HG02970 (cell line): ENCODE data around the gene LDB3.

Experiments
- ATAC-seq: cut with Tn5 transposase; IDR thresholded peaks from one replicate; pipeline ENCODE4 v1.9.1; 2021; ENCODE audit warnings: mild to moderate bottlenecking, moderate library complexity, moderate number of reproducible peaks; ENCODE audit not compliant: unreplicated experiment, low FRiP score

Gene LDB3

GRCh38 chr10:86650151-86650550 lies 18.2 kb upstream of the LDB3 start:
- no peak for ATAC-seq

- ATAC-seq, result no peak
These were observed 17.3 kb upstream of the LDB3 start for GRCh38 chr10:86651021-86651471.

- ATAC-seq, result no peak
These were observed 16.5 kb upstream of the LDB3 start for GRCh38 chr10:86651631-86652331.

DNA sequence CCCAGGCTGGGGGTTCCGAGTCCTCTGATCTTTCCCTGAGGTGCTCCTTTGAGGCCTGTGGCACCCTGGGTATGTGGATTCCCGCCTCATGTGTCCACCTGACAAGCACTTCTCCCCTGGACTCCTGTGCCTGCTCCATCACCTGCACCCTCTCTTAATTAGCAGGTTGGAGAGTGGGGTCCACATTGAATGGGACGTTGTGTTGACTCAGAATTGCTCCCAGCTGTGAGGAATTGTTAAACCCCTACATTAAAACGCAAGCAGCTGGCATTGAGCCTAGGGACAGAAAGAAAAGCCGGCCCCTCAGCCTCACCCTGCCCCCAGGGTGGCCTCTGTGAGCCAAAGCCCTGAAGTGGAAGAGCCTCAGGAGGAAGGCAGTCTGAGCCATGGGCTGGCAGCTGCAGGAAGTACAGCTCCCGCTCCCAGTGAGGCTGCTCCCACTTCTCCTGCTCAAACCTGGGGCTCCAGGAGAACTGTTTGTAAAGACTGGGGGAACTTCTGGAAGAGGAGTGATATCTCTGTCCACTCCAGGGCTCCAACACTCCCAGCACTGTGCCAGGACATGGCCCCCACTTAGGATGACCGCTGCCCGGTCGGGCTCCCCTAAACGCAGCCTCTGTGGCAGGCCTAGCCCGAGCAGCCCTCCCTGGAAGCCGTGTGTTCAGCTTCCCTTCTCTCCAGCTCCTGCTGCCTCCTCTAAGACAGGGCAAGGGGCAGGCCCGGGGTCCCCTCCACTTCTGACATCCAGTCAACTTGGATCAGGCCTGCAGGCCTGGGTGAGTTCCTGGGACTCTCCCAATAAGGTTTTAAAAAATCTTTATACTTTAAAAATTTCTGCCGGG lies 15.7 kb upstream of the LDB3 start:
- ATAC-seq, result no peak

DNA sequence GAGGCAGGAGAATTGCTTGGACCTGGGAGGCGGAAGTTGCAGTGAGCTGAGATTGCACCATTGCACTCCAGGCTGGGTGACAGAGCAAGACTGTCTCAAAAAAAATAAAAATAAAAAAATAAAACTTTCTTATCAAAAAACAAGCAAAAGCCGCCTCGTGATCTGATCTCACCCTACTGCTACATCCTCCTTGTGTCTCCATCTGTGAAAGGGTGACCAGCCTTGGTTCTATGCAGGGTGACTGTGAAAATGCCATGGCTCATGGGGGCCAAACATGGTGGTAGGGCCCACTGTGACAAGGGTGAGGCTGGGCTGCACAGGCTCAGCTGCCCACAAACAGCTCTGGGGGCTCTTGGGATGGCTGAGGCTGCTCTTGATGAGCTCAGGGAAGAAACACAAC lies 14.9 kb upstream of the LDB3 start:
- no peak for ATAC-seq

GRCh38 chr10:86653987-86654386 lies 14.3 kb upstream of the LDB3 start:
- no peak for ATAC-seq

DNA sequence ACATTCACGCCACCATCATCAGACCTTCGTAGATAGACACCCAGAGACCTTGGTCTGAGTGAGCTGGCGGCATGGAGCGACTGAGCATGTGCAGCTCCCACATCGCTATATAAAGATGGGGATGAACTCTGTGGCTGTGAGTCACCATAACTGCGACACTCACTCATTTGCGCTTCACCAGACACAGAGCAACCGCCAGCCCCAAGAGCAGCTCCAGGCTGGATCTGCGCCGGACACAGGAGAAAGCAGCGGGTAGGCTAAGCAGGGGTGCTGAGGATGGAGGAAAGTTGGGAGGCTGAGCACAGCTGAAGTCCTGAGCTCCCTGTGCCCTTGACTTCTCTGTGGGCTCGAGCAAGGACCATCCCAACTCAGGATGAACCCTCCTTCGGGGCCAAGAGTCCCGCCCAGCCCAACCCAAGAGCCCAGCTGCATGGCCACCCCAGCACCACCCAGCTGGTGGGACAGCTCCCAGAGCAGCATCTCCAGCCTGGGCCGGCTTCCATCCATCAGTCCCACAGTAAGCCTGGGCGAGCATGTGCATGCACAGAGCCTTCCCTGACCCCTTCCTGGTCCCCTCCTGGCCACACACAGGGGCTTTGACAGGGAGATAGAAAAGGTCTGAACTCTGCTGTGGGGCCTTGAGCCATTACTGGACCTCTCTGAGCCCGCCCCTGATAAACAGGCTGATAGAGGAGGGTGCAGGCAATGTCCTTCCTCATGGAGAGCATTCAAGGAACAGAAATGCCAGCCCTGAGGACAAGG lies 13.7 kb upstream of the LDB3 start, which contains the start of gene OPN4:
OPN4 (plus strand) TSS at position 137 of the 762 bp plus-strand sequence; CDS start at position 374, 237 bp downstream.
- no peak for ATAC-seq

- ATAC-seq, result no peak
These were observed 13.2 kb upstream of the LDB3 start for GRCh38 chr10:86655173-86655540.

DNA sequence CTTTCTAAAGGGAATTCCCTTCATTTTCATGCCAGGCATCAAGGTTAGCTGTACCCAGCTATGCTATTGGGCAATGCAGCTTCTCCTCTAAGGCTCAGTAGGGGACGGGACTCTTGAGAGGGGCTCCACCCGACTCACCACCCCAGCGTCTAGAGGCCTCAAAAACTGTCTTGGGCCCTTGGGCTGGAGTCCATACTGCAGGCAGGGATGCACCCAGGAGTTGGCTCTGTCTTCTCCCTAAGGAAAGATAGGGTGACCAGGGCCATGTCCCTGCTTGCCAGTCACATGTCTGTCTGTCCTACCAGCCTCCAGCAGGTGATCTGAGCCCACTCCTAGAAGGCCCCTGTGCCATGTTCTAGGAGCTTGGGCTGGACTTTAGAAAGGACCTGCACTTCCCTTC lies 12.7 kb upstream of the LDB3 start:
- ATAC-seq, result no peak

DNA sequence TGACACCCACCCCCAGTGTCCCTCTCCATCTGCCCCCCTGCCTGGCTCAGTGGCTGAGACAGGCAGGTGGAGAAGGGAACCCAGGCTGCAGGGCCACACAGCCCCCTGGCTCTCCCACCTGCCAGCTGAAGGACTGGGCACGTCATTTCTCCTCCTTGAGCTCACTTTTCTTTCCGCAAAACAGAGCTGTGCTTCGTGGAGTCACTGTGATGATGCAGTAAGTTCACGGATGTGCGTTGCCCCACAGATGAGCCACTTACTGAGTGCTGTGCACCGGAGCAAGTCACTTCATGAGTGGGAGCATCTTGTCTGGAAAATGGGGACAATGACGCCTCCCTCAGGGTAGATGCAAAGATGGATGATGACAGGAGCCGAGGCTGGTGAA lies 11.3 kb upstream of the LDB3 start:
- ATAC-seq, result no peak

- ATAC-seq, result no peak
These were observed 10.8 kb upstream of the LDB3 start for GRCh38 chr10:86657396-86658011.

DNA sequence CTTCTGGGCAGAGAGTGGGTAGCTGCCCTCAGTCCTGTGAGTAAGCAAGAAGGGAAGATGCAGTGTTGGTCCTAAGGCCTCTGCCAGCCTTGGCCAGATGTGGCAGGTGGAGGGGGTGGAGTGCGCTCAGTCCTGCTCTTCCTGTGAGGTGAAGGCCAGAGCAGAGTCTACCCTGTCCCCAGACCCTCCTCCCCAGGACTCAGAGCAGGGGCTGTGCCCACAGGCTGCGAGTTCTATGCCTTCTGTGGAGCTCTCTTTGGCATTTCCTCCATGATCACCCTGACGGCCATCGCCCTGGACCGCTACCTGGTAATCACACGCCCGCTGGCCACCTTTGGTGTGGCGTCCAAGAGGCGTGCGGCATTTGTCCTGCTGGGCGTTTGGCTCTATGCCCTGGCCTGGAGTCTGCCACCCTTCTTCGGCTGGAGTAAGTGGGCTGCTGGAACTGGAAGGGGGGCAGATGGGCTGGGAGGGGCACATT lies 10.0 kb upstream of the LDB3 start:
- no peak for ATAC-seq

DNA sequence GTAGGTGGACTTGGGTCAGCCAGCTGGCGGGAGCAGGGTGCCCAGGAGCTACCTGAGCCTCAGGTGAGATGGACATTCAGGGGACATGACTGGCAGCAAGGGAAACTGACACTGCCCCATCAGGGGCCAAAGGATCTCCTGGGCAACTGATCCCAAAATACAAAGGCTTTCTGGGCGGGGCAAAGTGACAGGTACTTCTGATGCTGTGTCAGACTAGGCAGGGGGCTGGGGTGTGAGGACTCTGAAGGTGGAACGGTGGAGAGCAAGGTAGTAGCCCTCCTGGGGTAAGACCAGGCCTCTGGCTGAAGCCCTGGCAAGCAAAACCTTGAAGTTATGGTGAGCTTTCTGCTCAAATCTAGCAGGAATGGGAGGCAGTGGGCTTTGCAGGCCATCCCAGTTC lies 9.6 kb upstream of the LDB3 start:
- no peak for ATAC-seq

- ATAC-seq, result no peak
These were observed 9.1 kb upstream of the LDB3 start for GRCh38 chr10:86659161-86659691.

DNA sequence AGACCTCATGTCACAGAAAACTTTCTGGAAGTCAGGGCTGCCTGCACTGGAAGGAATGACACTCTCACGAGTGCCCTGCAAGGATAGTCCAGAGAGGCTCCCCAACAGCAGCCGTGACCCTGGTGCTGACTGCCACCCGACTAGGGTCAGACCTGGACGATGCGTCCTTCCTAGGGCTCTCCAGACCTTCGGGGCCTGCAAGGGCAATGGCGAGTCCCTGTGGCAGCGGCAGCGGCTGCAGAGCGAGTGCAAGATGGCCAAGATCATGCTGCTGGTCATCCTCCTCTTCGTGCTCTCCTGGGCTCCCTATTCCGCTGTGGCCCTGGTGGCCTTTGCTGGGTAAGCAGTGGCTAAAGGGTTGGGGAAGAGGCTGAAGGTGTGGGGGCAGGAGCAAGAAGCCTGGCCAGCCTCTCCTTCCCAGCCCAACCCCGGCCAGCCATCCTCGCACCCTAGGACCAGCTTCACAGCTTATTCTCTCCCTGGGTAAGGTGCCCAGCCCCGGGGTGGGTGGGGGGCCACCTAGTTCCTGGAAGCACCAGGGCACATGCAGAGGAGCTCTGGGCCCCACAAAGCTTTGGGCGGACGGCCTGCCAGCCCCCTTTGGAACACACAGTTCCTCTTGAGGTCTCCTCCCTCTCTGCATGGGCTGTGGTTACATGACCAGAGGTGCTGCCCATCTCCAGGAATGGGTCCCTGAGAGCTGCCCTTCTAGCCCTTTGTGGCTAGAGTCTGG lies 8.4 kb upstream of the LDB3 start:
- no peak for ATAC-seq

DNA sequence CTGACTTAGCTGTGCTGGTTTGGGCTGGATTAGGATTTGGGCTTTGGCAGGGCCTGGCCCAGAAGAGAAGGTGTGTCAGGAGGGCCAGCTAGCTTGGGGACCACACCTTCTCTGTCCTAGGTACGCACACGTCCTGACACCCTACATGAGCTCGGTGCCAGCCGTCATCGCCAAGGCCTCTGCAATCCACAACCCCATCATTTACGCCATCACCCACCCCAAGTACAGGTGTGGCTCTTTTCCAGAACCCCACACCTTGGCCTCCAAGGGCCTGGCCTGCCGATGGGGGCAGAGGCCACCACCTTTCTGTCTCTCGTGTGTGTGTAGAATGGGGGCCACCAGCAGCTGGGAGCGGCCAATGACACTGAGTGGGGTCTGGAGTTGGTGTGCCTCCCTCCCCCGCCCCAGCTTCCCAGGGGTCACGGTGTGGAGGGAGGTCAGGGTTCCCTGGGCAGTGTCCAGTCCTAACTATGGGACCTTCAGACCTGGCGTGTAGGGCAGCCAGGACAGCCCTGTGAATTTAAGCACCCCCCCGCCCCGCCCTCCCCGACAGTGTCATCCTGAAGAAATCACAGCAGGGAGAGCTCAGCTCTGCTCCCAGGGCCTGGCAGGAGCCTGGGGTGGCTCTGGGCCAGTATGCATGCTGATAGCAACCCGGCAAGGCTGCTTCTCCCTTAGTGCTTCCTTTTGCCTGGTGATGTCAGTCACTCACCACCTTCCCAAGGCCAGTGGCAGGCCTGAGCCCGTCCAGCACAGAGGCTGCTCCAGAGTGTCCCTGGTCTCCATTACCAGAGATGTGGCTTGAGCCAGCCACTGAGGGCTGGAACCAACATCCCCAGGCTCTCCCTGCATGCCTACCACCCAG lies 6.9 kb upstream of the LDB3 start:
- ATAC-seq, result no peak

DNA sequence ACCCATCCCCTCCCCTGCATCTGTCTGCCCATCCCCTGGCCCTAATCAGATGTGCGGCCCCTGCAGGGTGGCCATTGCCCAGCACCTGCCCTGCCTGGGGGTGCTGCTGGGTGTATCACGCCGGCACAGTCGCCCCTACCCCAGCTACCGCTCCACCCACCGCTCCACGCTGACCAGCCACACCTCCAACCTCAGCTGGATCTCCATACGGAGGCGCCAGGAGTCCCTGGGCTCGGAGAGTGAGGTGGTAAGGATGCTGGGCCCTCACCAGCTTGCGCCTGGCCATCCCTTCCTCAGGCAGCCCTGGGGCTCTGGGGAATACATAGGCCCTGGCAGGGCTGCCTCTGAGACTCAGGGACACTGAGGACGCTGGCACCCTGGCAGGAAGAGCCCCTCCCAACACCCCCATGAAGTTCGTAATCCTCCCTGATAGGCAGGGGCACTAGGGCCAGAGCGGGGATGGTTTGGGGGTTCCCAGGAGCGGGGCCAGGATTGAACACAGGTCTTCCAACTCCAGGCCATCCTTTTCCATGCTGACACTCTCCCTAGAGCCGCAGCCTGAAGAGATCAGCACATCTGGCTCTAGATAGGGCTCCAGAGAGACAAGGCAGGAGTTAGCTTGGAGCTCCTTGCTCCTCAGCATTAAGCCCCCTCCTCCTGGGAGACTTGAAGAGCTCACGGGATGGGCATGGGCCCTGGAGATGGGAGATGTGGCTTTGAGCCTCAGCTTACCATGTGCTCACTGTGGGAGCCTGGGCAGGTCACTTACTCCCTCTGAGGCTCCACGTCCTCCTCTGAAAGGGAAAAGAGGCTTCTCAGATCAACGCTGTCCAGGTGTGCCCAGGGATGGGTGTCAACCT lies 5.9 kb upstream of the LDB3 start:
- no peak for ATAC-seq

DNA sequence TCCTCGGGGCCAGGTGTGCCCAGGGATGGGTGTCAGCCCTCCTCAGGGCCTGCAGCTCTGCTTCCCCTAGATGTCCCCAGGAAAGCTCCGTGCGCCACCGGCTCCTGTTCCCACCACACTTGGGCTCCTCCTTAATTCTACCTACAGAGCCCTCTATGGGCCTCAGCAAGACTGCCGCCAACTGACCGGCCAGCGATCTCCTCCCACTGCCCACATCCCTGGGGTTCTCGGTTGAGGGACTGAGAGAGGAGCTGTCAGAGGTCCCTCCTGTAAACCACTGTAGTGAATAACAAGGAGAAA lies 5.3 kb upstream of the LDB3 start:
- no peak for ATAC-seq
